ENCODE data around the gene KCNC3. TPM values are rescaled to one million over a fixed set of nuclear protein-coding genes. Genes with fewer than 3 reads are reported as not detected.

Gene KCNC3
- total and polyA plus RNA-seq, 10 of the 15 experiments (the other 5 are each of a cell fraction or from before 2014, with no cell fraction given), result 0.08 to 3.8 (median 0.44) TPM; not detected in 2

- 0 out of 3 replicates have a peak, but pooled peaks of 1 of the 2 experiments have one; percentile 13 for TF ChIP-seq EGR1 (IDR thresholded peaks at IDR 0.05; ENCODE audit: borderline replicate concordance in 1 of 2, low read depth in 2 of 2, low read length in 2 of 2)
- TF ChIP-seq GATAD2B (conservative IDR thresholded peaks at IDR 0.05; ENCODE audit: low read depth), result no peak
- TF ChIP-seq NRF1 (conservative IDR thresholded peaks at IDR 0.05; ENCODE audit: low read depth, low read length), result no peak
- TF ChIP-seq E4F1 (IDR thresholded peaks at IDR 0.05; ENCODE audit: borderline replicate concordance, partially characterized antibody), result no peak
- no peak for TF ChIP-seq FOXM1 (IDR thresholded peaks at IDR 0.05; ENCODE audit: low read depth, low read length)
- no peak for TF ChIP-seq KAT2A (conservative IDR thresholded peaks at IDR 0.05; ENCODE audit: control insufficient read depth, low read depth, low read length)
- TF ChIP-seq ZNF384 (IDR thresholded peaks at IDR 0.05; ENCODE audit: borderline replicate concordance, low read depth, low read length), result no peak
- peak; percentile 36 for TF ChIP-seq MEF2B (IDR thresholded peaks at IDR 0.05; ENCODE audit: partially characterized antibody, poor library complexity, severe bottlenecking)
- no peak for TF ChIP-seq CUX1 (IDR thresholded peaks at IDR 0.05; ENCODE audit: insufficient replicate concordance, low read depth, low read length)
- no peak for TF ChIP-seq BCLAF1 (IDR thresholded peaks at IDR 0.05)
- TF ChIP-seq ZNF274 (IDR thresholded peaks at IDR 0.05; ENCODE audit: insufficient read depth, insufficient read length), result no peak
- TF ChIP-seq TARDBP (IDR thresholded peaks at IDR 0.05; ENCODE audit: borderline replicate concordance), result no peak
- TF ChIP-seq RELB (IDR thresholded peaks at IDR 0.05; ENCODE audit: low read depth), result peak; percentile 60; the same call in 1 of the 2 replicates
- TF ChIP-seq NFIC (IDR thresholded peaks at IDR 0.05; ENCODE audit: low read depth, low read length), result no peak
- TF ChIP-seq NFYA (IDR thresholded peaks at IDR 0.05; ENCODE audit: borderline replicate concordance, low read depth, low read length), result no peak
- no peak for TF ChIP-seq IRF4 (IDR thresholded peaks at IDR 0.05; ENCODE audit: low read depth, low read length)
These were observed 13.3 kb downstream of the KCNC3 start (continued) for GRCh38 chr19:50315773-50316448.
